Epithelial cell of esophagus (primary cell): ENCODE data around the gene MUSTN1.

ENCODE experiments used
- DNase-seq: peaks from one replicate; pipeline ENCODE4 v3.0.0; 2010; ENCODE audit warnings: low read depth
- H3K4me3 ChIP-seq: 2 replicates; pipeline ENCODE4 v1.5.1; 2011; ENCODE audit warnings: mild to moderate bottlenecking, low read length, control low read depth
- TF ChIP-seq, protein P1 (sequence below): IDR thresholded peaks from 2 replicates; pipeline ENCODE4 v1.5.1; 2011; ENCODE audit warnings: low read depth, mild to moderate bottlenecking, low read length, control low read depth, inconsistent platforms; ENCODE audit not compliant: insufficient read depth; ENCODE audit errors: missing control alignments

MUSTN1 gene

GRCh38 chr3:52793702-52794611, 40.9 kb downstream of the MUSTN1 start:
- DNase-seq = no peak
- TF ChIP-seq, protein P1, sequence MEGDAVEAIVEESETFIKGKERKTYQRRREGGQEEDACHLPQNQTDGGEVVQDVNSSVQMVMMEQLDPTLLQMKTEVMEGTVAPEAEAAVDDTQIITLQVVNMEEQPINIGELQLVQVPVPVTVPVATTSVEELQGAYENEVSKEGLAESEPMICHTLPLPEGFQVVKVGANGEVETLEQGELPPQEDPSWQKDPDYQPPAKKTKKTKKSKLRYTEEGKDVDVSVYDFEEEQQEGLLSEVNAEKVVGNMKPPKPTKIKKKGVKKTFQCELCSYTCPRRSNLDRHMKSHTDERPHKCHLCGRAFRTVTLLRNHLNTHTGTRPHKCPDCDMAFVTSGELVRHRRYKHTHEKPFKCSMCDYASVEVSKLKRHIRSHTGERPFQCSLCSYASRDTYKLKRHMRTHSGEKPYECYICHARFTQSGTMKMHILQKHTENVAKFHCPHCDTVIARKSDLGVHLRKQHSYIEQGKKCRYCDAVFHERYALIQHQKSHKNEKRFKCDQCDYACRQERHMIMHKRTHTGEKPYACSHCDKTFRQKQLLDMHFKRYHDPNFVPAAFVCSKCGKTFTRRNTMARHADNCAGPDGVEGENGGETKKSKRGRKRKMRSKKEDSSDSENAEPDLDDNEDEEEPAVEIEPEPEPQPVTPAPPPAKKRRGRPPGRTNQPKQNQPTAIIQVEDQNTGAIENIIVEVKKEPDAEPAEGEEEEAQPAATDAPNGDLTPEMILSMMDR = no peak
- H3K4me3 ChIP-seq = no peak overlapping the region

DNA sequence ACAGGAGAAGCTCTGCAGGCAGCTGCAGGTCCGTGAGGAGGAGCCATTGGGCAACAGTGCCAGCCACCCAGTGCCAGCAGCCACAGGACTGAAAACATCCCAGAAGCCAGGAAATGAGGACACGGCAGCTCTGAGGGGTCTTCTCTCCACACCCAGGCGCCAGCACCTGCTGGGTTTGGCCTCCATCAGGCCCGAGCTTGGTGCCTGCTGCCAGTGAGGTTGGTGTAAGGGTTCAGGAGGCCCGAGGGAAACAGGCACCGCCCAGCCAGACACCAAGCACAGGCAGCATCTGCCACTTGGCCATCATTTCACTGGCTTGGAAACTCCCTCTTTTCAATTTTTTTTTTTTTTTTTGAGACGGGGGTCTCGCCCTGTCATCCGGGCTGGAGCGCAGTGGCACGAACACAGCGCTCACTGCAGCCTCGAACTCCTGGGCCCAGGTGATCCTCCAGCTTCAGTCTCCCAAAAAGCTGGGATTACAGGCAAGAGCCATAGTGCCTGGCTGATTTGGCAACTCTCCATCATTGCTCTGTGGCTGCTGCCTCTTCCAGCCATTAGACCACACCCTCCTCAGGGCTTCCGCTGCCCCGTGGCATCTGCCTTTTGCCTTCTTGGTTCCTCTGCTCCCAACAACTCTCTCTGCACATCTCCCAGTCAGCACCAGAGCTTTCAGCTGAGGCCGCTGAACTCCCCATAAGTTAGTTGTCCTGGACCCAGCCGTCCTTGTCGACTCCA, 41.7 kb downstream of the MUSTN1 start:
- TF ChIP-seq, protein P1 = no peak
- DNase-seq = no peak
- no peak overlapping the region for H3K4me3 ChIP-seq

- DNase-seq = no peak
- TF ChIP-seq, protein P1 = peak; percentile 12
- H3K4me3 ChIP-seq = no peak overlapping the region
These were observed 42.4 kb downstream of the MUSTN1 start for GRCh38 chr3:52792413-52792812.

DNA sequence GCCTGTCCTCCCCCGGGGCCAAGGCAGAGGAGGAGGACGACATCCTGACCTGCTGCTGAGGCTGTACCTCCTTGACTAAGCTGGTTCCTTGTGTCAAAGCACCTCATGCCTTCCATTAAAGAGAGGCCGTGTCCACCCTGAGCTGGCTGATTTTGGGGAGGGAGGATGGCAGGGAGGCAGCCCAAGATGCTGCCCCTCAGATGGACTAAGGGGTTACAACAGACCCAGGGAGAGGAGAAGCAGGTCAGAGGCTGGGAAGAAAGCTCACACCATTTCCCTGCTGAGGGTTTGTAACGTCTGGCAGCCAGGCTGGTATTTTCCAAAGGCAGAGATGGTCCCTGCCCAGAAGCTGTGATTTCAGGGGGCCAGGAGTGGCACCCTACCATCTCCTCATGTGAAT, 42.9 kb downstream of the MUSTN1 start:
- TF ChIP-seq, protein P1 = no peak
- H3K4me3 ChIP-seq = no peak overlapping the region
- no peak for DNase-seq

- TF ChIP-seq, protein P1 = no peak
- DNase-seq = no peak
- H3K4me3 ChIP-seq = no peak overlapping the region
These were observed 43.5 kb downstream of the MUSTN1 start for GRCh38 chr3:52791366-52791765.

- H3K4me3 ChIP-seq = no peak overlapping the region
- no peak for DNase-seq
- TF ChIP-seq, protein P1 = no peak
These were observed 44.1 kb downstream of the MUSTN1 start for GRCh38 chr3:52790741-52791140.

DNA sequence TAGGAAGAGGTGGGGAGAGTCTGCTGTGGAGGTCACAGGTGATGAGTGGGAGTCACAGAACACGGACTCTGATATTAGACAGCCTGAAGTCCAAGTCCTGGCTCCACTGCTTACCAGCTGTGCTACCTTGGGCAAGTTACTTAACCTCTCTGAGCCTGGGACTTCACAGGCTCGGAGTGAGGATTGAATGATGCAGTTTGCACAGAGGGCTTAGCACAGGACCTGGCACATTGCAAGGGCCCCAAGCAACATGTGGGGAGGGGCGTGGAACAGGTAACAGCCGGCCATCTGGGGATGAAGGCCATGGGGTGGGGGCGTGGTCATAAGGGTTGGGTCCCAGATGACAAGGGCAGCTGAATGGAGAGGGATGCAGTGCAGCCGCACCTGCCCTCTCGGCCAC, 44.5 kb downstream of the MUSTN1 start:
- H3K4me3 ChIP-seq = no peak overlapping the region
- DNase-seq = no peak
- TF ChIP-seq, protein P1 = no peak
